ENCODE results near the gene FADS1.

FADS1 gene

DNA sequence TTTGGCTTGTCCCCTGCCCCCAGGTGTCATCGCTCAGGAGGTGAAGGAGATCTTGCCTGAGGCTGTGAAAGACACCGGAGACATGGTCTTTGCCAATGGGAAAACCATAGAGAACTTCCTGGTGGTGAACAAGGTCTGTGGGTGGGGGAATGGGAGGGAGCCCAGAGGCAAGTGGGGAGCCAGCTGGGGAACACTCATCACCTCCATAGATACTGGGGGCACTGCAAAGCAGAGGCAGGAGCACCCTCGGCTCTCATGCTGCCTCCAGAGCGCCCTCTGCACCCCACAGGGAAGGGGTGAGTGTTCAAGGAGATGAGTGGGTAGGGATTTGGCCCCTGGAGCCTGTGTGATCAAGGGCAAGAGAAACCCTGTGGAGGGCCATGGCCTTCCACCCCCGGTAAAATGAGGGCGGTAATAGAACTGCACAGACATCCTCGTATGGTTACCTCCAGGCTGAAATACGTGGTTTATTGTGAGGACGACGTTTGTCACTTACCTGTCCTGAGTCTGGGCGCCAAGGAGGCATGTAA, 38.4 kb downstream of the FADS1 start:
- no peak for DNase-seq (ENCODE audit: low read depth in 1 of 2, low spot score in 1 of 2)

DNA sequence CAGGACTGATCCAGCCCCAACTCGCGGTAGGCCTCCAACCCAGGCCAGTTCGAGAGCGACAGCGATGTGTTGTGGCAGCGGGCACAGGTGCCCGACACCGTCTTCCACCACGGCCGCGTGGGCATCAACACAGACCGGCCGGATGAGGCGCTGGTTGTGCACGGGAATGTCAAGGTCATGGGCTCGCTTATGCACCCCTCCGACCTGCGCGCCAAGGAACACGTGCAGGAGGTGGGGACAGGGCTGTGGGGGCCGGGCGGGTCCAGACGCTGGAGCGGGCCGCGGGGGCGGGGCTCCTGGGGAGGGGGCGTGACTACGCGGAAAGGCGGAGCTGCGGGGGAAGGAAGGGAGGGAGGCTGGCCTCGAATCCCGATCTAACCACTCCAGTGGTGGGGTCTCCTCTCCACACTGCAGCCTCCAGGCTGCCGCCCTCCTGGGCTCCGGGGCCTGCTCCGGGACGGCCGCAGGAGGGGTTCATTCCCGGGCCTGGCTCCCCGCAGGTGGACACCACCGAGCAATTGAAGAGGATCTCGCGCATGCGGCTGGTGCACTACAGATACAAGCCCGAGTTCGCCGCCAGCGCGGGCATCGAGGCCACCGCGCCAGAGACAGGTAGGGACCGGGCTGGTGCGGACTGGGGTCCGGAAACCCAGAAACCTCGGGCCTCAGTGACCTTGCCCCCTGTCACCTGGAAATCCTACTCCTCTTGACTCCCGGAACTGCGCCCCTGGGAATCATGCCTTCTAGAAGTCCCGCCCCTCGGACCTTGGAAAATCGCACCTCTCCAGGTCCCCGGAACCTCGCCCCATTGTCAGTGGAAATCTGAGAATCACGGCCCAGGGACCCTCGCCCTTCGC, 39.3 kb downstream of the FADS1 start:
- peak; percentile 11 to 30 for DNase-seq (ENCODE audit: low read depth in 1 of 2, low spot score in 1 of 2)

DNA sequence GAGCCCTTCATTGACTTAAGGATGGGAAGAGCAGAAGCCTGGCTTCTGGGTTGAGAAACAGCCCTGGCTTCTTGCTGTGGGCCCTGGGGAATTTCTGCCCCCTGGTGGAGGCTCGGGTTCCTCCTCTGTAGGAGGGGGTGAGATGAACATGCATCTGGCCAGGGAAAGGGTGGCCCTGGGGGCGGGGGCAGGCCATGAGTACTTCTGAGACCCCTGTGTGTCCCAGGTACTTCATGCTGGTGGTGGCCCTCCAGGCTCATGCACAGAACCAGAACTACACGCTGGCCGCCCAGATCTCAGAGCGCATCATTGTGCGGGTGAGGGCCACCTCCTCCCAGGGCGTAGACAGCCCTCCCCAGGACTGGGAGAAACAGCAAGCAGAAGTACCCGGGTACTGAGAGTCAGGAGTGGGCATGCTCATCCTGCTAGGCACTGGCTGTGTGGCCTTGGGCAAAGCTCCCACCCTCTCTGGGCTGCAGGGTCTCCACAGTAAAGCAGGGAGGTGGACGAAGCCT, 40.2 kb downstream of the FADS1 start:
- peak; percentile 29 to 32 for DNase-seq (ENCODE audit: low read depth in 1 of 2, low spot score in 1 of 2)

- DNase-seq (ENCODE audit: low read depth in 1 of 2, low spot score in 1 of 2): no peak
These were observed 40.9 kb downstream of the FADS1 start for GRCh38 chr11:61775606-61776554.

GRCh38 chr11:61775106-61775505, 41.7 kb downstream of the FADS1 start:
- no peak for DNase-seq (ENCODE audit: low read depth in 1 of 2, low spot score in 1 of 2)

- DNase-seq (ENCODE audit: low read depth in 1 of 2, low spot score in 1 of 2): no peak
These were observed 42.4 kb downstream of the FADS1 start for GRCh38 chr11:61774411-61774810.

GRCh38 chr11:61773809-61774208, 43.0 kb downstream of the FADS1 start:
- DNase-seq (ENCODE audit: low read depth in 1 of 2, low spot score in 1 of 2): no peak

- DNase-seq (ENCODE audit: low read depth in 1 of 2, low spot score in 1 of 2): no peak
These were observed 43.4 kb downstream of the FADS1 start for GRCh38 chr11:61773356-61773755.

- no peak for DNase-seq (ENCODE audit: low read depth in 1 of 2, low spot score in 1 of 2)
These were observed 44.8 kb downstream of the FADS1 start for GRCh38 chr11:61771985-61772455.

- no peak for DNase-seq (ENCODE audit: low read depth in 1 of 2, low spot score in 1 of 2)
These were observed 45.5 kb downstream of the FADS1 start for GRCh38 chr11:61771195-61771894.

GRCh38 chr11:61769946-61770683, 46.7 kb downstream of the FADS1 start:
- no peak for DNase-seq (ENCODE audit: low read depth in 1 of 2, low spot score in 1 of 2)

- no peak for DNase-seq (ENCODE audit: low read depth in 1 of 2, low spot score in 1 of 2)
These were observed 47.5 kb downstream of the FADS1 start for GRCh38 chr11:61769169-61769920.

DNA sequence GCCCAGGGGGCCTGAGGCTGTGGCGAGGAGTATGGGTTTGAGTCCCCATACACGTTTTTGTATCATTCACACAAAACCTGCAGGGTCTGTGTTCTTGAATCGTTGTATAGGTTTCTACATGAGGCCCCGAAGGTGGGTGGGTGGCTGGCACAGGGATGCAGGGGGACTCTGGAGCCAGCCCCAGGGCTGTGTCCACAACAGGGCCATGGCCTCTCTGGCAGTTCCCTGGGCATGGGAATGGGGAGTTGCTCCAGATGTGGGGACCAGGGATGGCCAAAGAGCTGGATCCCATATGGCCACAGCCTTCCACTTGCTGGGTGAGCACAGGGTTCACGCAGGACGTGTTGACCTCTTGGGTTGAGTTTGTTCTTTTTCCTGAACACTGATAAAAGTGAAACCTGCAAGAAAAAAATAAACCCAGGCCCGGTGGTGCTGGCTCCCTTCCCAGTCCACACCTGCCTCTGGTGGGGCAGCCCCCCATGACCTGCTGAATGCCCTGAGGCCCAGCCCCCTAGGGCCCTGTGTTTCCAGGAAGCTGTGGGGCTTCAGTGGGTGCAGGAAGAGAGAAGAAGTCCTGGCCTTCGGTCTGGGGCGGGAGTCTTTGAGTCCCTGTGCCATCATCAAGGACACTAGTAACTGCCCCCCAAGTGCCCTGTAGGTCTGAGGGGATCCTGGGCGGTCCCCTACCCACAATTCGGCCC, 48.3 kb downstream of the FADS1 start:
- DNase-seq (ENCODE audit: low read depth in 1 of 2, low spot score in 1 of 2): no peak

DNA sequence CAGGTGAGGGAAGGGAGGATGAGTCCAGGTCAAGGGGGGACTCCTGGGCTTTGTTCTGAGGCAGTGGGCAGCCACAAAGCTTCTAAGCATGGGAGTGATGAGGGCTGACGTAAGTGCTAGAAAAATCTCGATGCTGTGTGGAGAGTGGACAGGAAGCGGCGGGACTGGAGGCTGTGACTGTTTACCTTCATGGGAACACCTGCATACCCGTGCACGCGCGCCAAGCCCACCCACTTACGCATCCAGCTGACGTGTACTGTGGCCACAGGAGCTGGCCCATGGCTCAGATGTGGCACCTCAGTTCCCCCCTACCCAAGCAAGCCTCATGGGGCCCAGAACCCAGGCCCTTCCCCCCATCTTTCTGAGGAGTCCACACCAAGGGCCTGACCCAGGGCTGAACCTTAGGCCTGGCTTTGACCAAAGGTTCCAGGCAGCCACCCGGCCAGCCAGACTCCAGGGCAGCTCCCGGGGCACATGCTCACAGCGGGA, 50.4 kb downstream of the FADS1 start:
- DNase-seq (ENCODE audit: low read depth in 1 of 2, low spot score in 1 of 2): no peak

- DNase-seq (ENCODE audit: low read depth in 1 of 2, low spot score in 1 of 2): no peak
These were observed 51.1 kb downstream of the FADS1 start for GRCh38 chr11:61765550-61766253.

DNA sequence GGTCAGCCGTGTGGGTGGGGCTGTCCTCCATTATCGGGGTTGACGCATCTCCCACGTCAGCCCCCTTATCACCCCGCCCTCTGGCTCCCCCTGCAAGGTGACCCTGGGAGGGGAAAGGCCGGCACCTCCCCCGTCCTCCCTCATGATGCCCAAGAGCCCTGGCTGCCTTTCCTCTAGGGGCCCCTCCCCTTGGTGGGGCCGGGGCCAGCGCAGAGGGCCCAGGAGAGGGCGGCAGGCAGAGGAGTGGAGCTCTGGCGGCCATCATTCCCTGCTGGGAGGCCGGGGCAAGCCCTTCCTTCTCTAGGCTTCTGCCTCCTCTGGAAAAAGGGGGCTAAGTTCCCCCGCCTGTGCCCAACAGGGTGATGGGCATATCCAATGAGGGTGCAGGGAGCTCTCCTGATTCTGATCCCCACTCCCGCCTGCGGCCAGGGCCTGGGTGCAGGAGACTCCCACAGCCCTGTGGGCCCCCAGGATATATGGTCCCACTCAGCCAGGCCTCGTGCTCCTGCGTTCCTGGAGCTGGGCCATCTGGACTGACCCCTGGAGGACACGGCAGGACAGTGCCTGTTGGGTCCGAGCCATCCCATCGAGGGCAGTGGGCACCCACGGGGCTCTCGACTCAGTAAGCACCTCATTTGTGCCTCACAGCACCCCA, 52.1 kb downstream of the FADS1 start:
- no peak for DNase-seq (ENCODE audit: low read depth in 1 of 2, low spot score in 1 of 2)

GRCh38 chr11:61763930-61764605, 52.7 kb downstream of the FADS1 start:
- no peak for DNase-seq (ENCODE audit: low read depth in 1 of 2, low spot score in 1 of 2)

All from activated CD4-positive, alpha-beta T cell treated with anti-CD3 and anti-CD28 coated beads, Interleukin-2, amount 50 U/mL, for 24 hours (primary cell).